CD4-positive, alpha-beta T cell treated with Interleukin-4 for 1 hour (primary cell): ENCODE data around the gene TRIM56.
A peak's percentile ranks its signal among the peaks of the same experiment; 100 is the strongest.

ENCODE experiments used
- DNase-seq, 2 donors: peaks; one replicate each; pipeline ENCODE4 v3.0.0-alpha.2; 2020 to 2022

Gene TRIM56

DNA sequence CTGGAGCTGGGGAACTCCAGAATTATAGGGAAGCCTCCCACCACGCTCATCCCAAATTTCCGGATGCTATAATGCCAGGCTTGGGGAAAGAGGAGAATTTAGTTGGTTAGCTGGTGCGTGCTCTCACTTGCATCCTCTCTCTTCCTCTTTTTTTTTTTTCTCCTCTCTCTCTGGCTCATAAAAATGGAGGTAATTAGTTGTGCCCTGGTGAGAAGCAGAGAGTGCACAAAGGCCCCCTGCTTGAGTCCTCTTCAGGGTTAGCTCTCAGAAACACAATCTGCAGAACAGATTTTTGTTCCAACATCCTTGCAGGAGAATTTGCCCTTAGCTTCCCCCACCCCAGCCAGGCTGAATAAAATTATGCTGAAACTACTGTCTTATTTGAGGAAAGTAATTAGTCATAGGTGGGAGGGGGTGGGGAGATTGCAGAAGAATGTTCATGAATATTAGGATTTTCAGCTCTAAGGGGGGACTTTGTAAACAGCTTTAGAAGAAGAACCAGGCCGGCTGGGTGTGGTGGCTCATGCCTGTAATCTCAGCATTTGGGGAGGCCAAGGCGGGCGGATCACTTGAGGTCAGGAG is 49.2 kb downstream of the TRIM56 start:
- DNase-seq, result no peak

GRCh38 chr7:101137651-101138212 is 52.5 kb downstream of the TRIM56 start:
- no peak for DNase-seq

- DNase-seq, result peak; percentile 82 to 87
Observed at GRCh38 chr7:101138213-101138870, 53.1 kb downstream of the TRIM56 start.

DNA sequence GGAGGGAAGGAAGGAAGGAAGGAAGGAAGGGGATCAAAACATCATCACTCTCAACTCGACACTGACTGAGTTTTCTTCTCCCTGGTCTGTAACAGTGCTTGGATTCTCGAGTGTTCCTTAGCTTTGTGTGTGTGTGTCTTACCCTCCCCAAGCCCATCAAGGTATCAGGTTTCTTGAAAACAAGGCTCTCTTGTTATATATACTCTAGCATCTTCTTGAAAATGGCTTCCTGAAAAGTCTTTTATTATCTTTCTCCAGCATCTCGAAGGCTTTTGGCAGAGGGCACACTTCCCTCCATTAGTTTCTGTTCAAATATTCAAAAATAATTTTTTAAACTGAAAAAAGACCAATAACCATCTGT is 55.0 kb downstream of the TRIM56 start:
- DNase-seq, result no peak

- no peak for DNase-seq
Observed at GRCh38 chr7:101140746-101141382, 55.6 kb downstream of the TRIM56 start.
